HG02623 (cell line): ENCODE measurements around the gene HLA-DQA2.
"Not testable (repeated sequence)": the region's sequence is repeated elsewhere in the genome, so short reads cannot be mapped to it uniquely, and the experiment has no call there.

Source experiments
- ATAC-seq: cut with Tn5 transposase; IDR thresholded peaks from one replicate; pipeline ENCODE4 v1.9.1; 2021; ENCODE audit warnings: moderate library complexity; ENCODE audit not compliant: unreplicated experiment

The HLA-DQA2 gene

GRCh38 chr6:32775071-32775470, 33.9 kb downstream of the HLA-DQA2 start:
- no peak for ATAC-seq

DNA sequence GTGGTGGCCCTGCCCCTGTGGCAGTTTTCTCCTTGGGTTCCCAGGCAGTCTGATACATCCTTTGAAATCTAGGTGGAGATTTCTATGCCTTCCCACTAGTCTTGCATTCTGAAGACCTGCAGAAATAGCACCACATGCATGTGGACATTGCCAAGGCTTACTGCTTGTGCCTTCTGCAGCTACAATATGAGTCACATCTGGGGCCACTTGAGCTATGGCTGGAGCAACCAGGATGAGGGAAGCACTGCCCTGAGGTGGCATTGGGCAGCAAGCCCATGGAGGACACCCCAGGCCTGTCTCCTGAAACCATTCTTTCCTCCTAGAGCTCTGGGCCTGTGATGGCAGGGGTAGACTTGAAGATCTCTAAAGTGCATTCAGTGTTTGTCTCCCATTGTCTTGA, 37.8 kb downstream of the HLA-DQA2 start:
- ATAC-seq, result no peak

DNA sequence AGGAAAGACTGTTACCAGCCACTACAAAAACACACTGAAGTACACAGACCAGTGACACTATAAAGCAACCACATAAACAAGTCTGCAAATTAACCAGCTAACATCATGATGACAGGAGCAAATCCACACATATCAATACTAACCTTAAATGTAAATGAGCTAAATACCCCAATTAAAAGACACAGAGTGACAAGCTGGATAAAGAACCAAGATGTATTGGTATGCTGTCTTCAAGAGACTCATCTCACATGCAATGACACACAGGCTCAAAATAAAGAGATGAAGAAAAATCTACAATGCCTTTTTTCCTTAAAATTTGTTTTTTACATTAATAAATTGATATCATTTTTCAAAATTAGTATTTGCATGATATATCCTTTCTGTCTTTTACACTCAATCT, 41.7 kb downstream of the HLA-DQA2 start:
- ATAC-seq, result not testable (repeated sequence)

GRCh38 chr6:32785781-32786533, 44.8 kb downstream of the HLA-DQA2 start:
- no peak for ATAC-seq

DNA sequence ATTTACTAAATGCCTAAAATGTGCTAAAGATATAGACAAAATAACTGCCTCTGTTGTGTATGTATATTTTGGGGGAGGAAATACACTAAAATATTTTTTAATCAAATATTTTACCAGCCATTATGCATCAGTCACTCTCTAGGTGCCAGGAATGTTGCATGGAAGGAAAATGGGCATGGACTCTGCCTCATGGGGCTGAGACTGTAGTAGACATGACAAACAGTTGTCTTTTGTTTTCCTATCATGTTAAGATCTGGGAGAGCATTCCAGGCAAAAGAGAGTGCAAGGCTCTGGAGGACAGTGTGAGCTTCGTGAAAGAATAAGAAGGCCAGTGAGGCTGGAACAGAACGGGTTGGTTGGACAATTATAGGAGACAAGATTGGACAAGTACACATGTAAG, 49.1 kb downstream of the HLA-DQA2 start:
- ATAC-seq, result no peak

GRCh38 chr6:32792901-32793435, 51.8 kb downstream of the HLA-DQA2 start:
- ATAC-seq, result no peak

DNA sequence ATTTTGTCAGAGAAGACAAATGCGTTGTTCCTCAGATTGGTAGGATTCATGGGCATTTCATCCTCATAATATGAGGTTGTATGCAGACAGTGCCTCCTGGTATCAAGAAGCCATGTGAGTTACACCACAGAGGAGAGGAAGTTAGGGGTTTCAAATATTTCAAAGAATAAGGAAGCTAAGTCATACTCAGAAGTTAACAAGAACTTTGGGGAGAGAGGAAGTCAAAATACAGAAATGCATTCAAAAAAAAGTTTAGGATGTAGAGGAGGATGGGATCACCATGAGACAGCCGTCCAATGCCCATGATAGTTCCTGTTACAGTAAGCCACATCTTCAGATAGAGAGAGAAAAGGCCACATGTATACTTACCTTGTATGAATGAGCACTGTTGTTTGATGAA, 53.3 kb downstream of the HLA-DQA2 start:
- ATAC-seq, result no peak
